B cell (primary cell): ENCODE results near the gene BANP. TPM values are rescaled to one million over a fixed set of nuclear protein-coding genes. Genes with fewer than 3 reads are reported as not detected.
"Not testable (repeated sequence)": the region's sequence is repeated elsewhere in the genome, so short reads cannot be mapped to it uniquely, and the experiment has no call there.

ENCODE experiments used
- ATAC-seq: fragments of 200-7000 bp; cut with Tn5 transposase; one replicate; pipeline ENCODE4 v1.10.0; 2021; ENCODE audit warnings: low read depth, mild to moderate bottlenecking, moderate number of reproducible peaks, moderate library complexity
- CTCF ChIA-PET: fragments of 350-600 bp; sonication (Branson Sonifier 250); formaldehyde crosslinking; loops from one replicate; lab custom pipeline; 2021; ENCODE audit warnings: antibody characterized with exemption, inconsistent platforms; lab: Charles Lee
- POLR2A ChIA-PET: fragments of 350-600 bp; sonication (Branson Sonifier 250); formaldehyde crosslinking; loops from one replicate; lab custom pipeline; 2021; ENCODE audit warnings: antibody characterized with exemption; lab: Charles Lee
- DNase-seq: peaks from one replicate; pipeline ENCODE4 v3.0.0; 2013
- H2AFZ ChIP-seq: 2 replicates; pipeline ENCODE4 v1.6.1; 2012; ENCODE audit warnings: mild to moderate bottlenecking, low read depth, low read length; ENCODE audit not compliant: insufficient read depth, poor library complexity, severe bottlenecking
- H3K27ac ChIP-seq, 2 donors: 1 replicate in 1 of 2; 2 replicates in 1 of 2; pipeline ENCODE4 v1.5.1; 2012 to 2013; ENCODE audit warnings: low read length in 2 of 2, mild to moderate bottlenecking in 2 of 2, moderate library complexity in 1 of 2
- H3K27me3 ChIP-seq, 4 experiments: fragments of 200-600 bp in 1 of 4; sonication (generic) in 1 of 4; replicated peaks in 1 of 4; 1 replicate in 2 of 4; 2 replicates in 2 of 4; pipeline versions ENCODE4 v1.6.1 to v1.7.0; 2013 to 2016; ENCODE audit warnings: low read length in 3 of 4, mild to moderate bottlenecking in 2 of 4, mixed read lengths in 1 of 4, moderate library complexity in 1 of 4; ENCODE audit not compliant: insufficient read depth in 4 of 4, control insufficient read depth in 3 of 4; ENCODE audit errors: control extremely low read depth in 1 of 4
- H3K36me3 ChIP-seq, 2 experiments: replicated peaks in 1 of 2; 1 replicate in 1 of 2; 2 replicates in 1 of 2; pipeline versions ENCODE4 v1.6.1 to v1.7.1; 2013; ENCODE audit warnings: low read length in 1 of 2; ENCODE audit not compliant: insufficient read depth in 2 of 2, control insufficient read depth in 1 of 2; ENCODE audit errors: control extremely low read depth in 1 of 2, extremely low read depth in 1 of 2
- H3K4me1 ChIP-seq, 2 donors: fragments of 200-600 bp in 1 of 2; sonication (generic) in 1 of 2; 1 replicate in 1 of 2; 2 replicates in 1 of 2; pipeline versions ENCODE4 v1.5.1 to v1.6.1; 2013 to 2017; ENCODE audit warnings: low read length in 2 of 2; ENCODE audit not compliant: control insufficient read depth in 2 of 2, insufficient read depth in 2 of 2
- H3K4me2 ChIP-seq: replicated peaks from 2 replicates; pipeline ENCODE3; 2012; ENCODE audit warnings: mild to moderate bottlenecking, low read depth, low read length; ENCODE audit not compliant: poor library complexity, severe bottlenecking
- H3K4me3 ChIP-seq, 5 experiments: fragments of 200-600 bp in 1 of 5; sonication (generic) in 1 of 5; 1 replicate in 3 of 5; 2 replicates in 2 of 5; pipeline versions ENCODE4 v1.5.1 to v1.7.0; 2011 to 2016; ENCODE audit warnings: low read length in 4 of 5, mild to moderate bottlenecking in 4 of 5, low read depth in 2 of 5, control low read depth in 1 of 5, moderate library complexity in 1 of 5; ENCODE audit not compliant: insufficient read depth in 1 of 5; ENCODE audit errors: control extremely low read depth in 1 of 5, extremely low read depth in 1 of 5
- H3K79me2 ChIP-seq: fragments of 200-600 bp; sonication (generic); one replicate; pipeline ENCODE4 v1.6.0; 2016; ENCODE audit warnings: low read length; ENCODE audit not compliant: control insufficient read depth, insufficient read depth
- H3K9ac ChIP-seq: fragments of 200-600 bp; sonication (generic); 2 replicates; pipeline ENCODE4 v1.6.1; 2017; ENCODE audit warnings: mild to moderate bottlenecking, low read length, moderate library complexity
- H3K9me3 ChIP-seq, 3 donors: one replicate each; pipeline versions ENCODE4 v1.6.1 to v1.7.1; 2013; ENCODE audit warnings: low read length in 2 of 3; ENCODE audit not compliant: control insufficient read depth in 2 of 3, insufficient read depth in 1 of 3; ENCODE audit errors: control extremely low read depth in 1 of 3
- H4K20me1 ChIP-seq: 2 replicates; pipeline ENCODE4 v1.6.0; 2012; ENCODE audit warnings: mild to moderate bottlenecking, low read length; ENCODE audit not compliant: insufficient read depth, control insufficient read depth, poor library complexity, severe bottlenecking
- H3K27ac Mint-ChIP-seq: one replicate; pipeline ENCODE4 v1.8.0; 2021; ENCODE audit warnings: mixed read lengths
- H3K27me3 Mint-ChIP-seq: one replicate; pipeline ENCODE4 v1.8.0; 2021; ENCODE audit warnings: mixed read lengths
- H3K4me1 Mint-ChIP-seq: one replicate; pipeline ENCODE4 v1.8.0; 2021; ENCODE audit warnings: mixed read lengths
- H3K4me3 Mint-ChIP-seq: one replicate; pipeline ENCODE4 v1.8.0; 2021; ENCODE audit warnings: mixed read lengths
- H3K9me3 Mint-ChIP-seq: one replicate; pipeline ENCODE4 v1.8.0; 2022; ENCODE audit warnings: mixed read lengths; ENCODE audit not compliant: insufficient read depth
- WGBS: methylation state at CpG from one replicate; pipeline ENCODE4 v1.1.5; 2013; ENCODE audit warnings: missing lambda C conversion rate; ENCODE audit not compliant: insufficient coverage; 5-methylcytosine and 5-hydroxymethylcytosine counted together
- intact Hi-C: fragments of 100-400 bp; cut with micrococcal nuclease; formaldehyde crosslinking; loops from one replicate; pipeline ENCODE4 v1.10.0; 2022
- polyA plus RNA-seq: library from polyadenylated mRNA; depleted of rRNA; stranded (reverse); fragments of >200 nt; gene quantifications from 2 replicates; pipeline ENCODE4 v1.2.3, GENCODE V29; 2012
- total RNA-seq, 2 donors: library from RNA; stranded (reverse); fragments of 120-200 nt in 1 of 2; gene quantifications; 1 replicate in 1 of 2; 2 replicates in 1 of 2; pipeline versions ENCODE4 v1.2.3 to v1.2.4, GENCODE V29; 2013 to 2022

The BANP gene
- total and polyA plus RNA-seq, 2 donors (not counting 1 experiment from before 2014, with no cell fraction given), result 44.4 to 181 TPM

- H3K4me1 ChIP-seq, H3K27ac Mint-ChIP-seq, POLR2A ChIA-PET, H3K9me3 Mint-ChIP-seq, H4K20me1 ChIP-seq, H3K79me2 ChIP-seq, H3K4me3 Mint-ChIP-seq, H3K4me2 ChIP-seq, H3K4me3 ChIP-seq, ATAC-seq, H3K27me3 ChIP-seq, H2AFZ ChIP-seq, DNase-seq, intact Hi-C loops, H3K9me3 ChIP-seq, H3K9ac ChIP-seq, H3K27ac ChIP-seq, H3K27me3 Mint-ChIP-seq, CTCF ChIA-PET, H3K4me1 Mint-ChIP-seq: not testable (repeated sequence)
- peaks cover 0 to 31% of the 10 kb centered on the region in 2 experiments for H3K36me3 ChIP-seq
- 100% methylated on average over 10 of the region's 10 CpGs for WGBS
Measured at GRCh38 chr16:88036640-88036996, 85.4 kb downstream of the BANP start.

GRCh38 chr16:88037359-88037758 is 86.1 kb downstream of the BANP start:
- H3K27me3 Mint-ChIP-seq, DNase-seq, H3K9me3 ChIP-seq, H3K27ac ChIP-seq, H3K4me3 ChIP-seq, intact Hi-C loops, CTCF ChIA-PET, H2AFZ ChIP-seq, H4K20me1 ChIP-seq, H3K27ac Mint-ChIP-seq, ATAC-seq, H3K79me2 ChIP-seq, H3K27me3 ChIP-seq, H3K4me2 ChIP-seq, H3K9ac ChIP-seq, H3K9me3 Mint-ChIP-seq, H3K4me3 Mint-ChIP-seq, POLR2A ChIA-PET: not testable (repeated sequence)
- H3K4me1 ChIP-seq, result peaks cover 10 to 14% of the 10 kb centered on the region in 2 donors
- peaks cover 0 to 31% of the 10 kb centered on the region in 2 experiments for H3K36me3 ChIP-seq
- peaks cover 16% of the 10 kb centered on the region for H3K4me1 Mint-ChIP-seq
- WGBS, result no CpG with 5 or more reads among the region's 10 CpGs

DNA sequence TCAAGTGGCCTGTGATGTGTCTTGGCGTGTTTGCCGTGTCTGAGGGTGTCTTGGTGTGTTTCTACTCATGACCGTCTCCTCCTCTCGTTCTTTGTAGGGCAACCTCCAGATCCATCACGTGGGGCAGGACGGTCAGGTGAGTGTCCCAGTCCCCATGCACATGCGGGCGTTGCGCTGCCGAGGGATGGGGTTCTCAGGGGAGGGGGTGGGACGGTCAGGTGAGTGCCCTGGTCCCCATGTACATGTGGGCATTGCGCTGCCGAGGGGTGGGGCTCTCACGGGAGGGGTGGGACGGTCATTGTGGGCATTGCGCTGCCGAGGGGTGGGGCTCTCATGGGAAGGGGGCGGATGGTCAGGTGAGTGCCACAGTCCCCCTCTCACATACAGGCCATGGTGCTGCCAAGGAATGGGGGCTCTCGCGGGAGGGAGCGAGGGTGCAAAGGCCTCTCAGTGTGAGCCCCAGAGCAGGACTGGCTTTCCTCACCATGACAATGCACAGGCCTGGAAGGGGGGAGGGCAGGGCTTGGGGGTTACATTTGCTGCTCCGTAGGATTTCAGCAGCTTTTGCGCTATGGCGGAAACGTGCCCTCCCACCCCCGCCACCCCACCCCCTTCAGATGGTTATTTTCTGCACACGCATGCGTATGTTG is 86.8 kb downstream of the BANP start:
- peaks cover 0 to 31% of the 10 kb centered on the region in 2 experiments for H3K36me3 ChIP-seq
- intact Hi-C loops, H3K27me3 Mint-ChIP-seq, H4K20me1 ChIP-seq, ATAC-seq, H3K9me3 Mint-ChIP-seq, H3K9ac ChIP-seq, H3K27ac Mint-ChIP-seq, H3K27me3 ChIP-seq, DNase-seq, H2AFZ ChIP-seq, H3K79me2 ChIP-seq, CTCF ChIA-PET, H3K27ac ChIP-seq, H3K4me3 ChIP-seq, H3K4me3 Mint-ChIP-seq, H3K9me3 ChIP-seq, H3K4me2 ChIP-seq, POLR2A ChIA-PET: not testable (repeated sequence)
- H3K4me1 ChIP-seq, result peaks cover 13 to 20% of the 10 kb centered on the region in 2 donors
- 100% methylated on average over 14 of the region's 28 CpGs for WGBS
- H3K4me1 Mint-ChIP-seq, result peaks cover 21% of the 10 kb centered on the region

DNA sequence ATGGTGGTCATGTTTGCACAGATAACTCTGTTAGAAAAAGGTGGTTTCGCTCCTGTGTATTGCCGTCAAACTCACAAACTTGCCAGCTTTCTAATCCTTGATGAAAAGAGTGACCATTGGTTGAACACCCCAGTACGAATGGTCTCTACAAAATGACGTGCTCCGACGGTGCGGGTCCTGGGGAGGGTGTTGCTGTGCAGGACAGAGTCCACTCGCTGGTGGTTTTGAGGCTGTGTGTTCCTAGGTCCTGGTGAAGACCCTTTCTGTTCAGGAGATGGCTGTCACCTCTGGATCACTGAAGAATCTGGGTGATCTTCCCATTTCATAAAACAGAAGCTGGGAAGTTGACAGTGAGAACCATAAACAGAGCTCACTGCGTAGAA is 87.3 kb downstream of the BANP start:
- Mint-ChIP-seq H3K27ac (peak overlapping the region; percentile 59), H3K4me1 (peaks cover 26% of the 10 kb centered on the region)
- H3K9me3 ChIP-seq, POLR2A ChIA-PET, H3K9me3 Mint-ChIP-seq, CTCF ChIA-PET, H3K27me3 Mint-ChIP-seq, H3K4me2 ChIP-seq, H3K9ac ChIP-seq, H3K27ac ChIP-seq, ATAC-seq, H3K27me3 ChIP-seq, DNase-seq, H3K79me2 ChIP-seq, H4K20me1 ChIP-seq, H3K4me3 Mint-ChIP-seq, H3K4me3 ChIP-seq, H2AFZ ChIP-seq, intact Hi-C loops: not testable (repeated sequence)
- 97% methylated on average over 8 of the region's 9 CpGs for WGBS
- Histone ChIP-seq H3K4me1 (peaks cover 18 to 26% of the 10 kb centered on the region in 2 donors), H3K36me3 (peaks cover 0 to 29% of the 10 kb centered on the region in 2 experiments)
